Neutrophil (primary cell): ENCODE measurements around the gene SMARCA4.
"Not testable (repeated sequence)": the region's sequence is repeated elsewhere in the genome, so short reads cannot be mapped to it uniquely, and the experiment has no call there.

ENCODE experiments used
- H3K27ac ChIP-seq: fragments of 200-600 bp; sonication (generic); 2 replicates; pipeline ENCODE4 v1.5.1; 2016; ENCODE audit warnings: mild to moderate bottlenecking, moderate library complexity
- H3K27me3 ChIP-seq: fragments of 200-600 bp; sonication (generic); 2 replicates; pipeline ENCODE4 v1.6.0; 2016; ENCODE audit warnings: mild to moderate bottlenecking
- H3K36me3 ChIP-seq: fragments of 200-600 bp; sonication (generic); 2 replicates; pipeline ENCODE4 v1.5.1; 2017
- H3K4me1 ChIP-seq, 2 experiments: fragments of 200-600 bp in 1 of 2; sonication (generic) in 1 of 2; 1 replicate in 1 of 2; 2 replicates in 1 of 2; pipeline versions ENCODE4 v1.5.1 to v1.6.1; 2013 to 2016; ENCODE audit warnings: low read depth in 1 of 2, low read length in 1 of 2, mild to moderate bottlenecking in 1 of 2, moderate library complexity in 1 of 2; ENCODE audit not compliant: control insufficient read depth in 1 of 2, insufficient read depth in 1 of 2
- H3K4me3 ChIP-seq, 2 experiments: fragments of 200-600 bp in 1 of 2; sonication (generic) in 1 of 2; 1 replicate in 1 of 2; 2 replicates in 1 of 2; pipeline ENCODE4 v1.5.1; 2013 to 2016; ENCODE audit warnings: low read depth in 1 of 2, low read length in 1 of 2, mild to moderate bottlenecking in 1 of 2, moderate library complexity in 1 of 2
- H3K9me3 ChIP-seq: fragments of 200-600 bp; sonication (generic); 2 replicates; pipeline ENCODE4 v1.5.1; 2016
- TF ChIP-seq, protein P1 (sequence below): fragments of 200-600 bp; sonication (generic); IDR thresholded peaks from 2 replicates; pipeline ENCODE4 v1.5.1; 2016; ENCODE audit warnings: antibody characterized with exemption

Gene SMARCA4

DNA sequence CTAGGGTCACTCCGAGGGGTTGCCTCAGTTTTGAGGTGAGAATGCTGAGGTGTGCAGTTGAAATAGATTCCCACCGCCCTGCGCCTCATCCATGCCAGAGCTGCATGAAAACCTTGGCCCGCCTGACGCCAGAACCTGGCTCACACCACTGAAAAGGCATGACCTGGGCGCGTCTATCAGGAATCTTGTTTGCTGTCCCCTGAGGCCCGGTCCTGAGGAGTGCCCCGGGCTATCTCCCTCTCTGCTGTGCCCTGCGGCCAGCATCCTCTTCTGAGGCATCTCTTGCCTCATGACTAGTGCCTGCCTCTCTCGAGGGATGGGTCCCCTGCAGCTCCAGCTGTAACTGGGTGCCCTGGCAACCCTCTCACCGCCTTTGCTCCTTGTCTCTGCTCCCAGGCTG lies 28.1 kb downstream of the SMARCA4 start:
- H3K27me3 ChIP-seq: no peaks in the 10 kb centered on the region
- H3K4me1 ChIP-seq: no peaks in the 10 kb centered on the region
- no peaks in the 10 kb centered on the region for H3K9me3 ChIP-seq
- TF ChIP-seq, protein P1, sequence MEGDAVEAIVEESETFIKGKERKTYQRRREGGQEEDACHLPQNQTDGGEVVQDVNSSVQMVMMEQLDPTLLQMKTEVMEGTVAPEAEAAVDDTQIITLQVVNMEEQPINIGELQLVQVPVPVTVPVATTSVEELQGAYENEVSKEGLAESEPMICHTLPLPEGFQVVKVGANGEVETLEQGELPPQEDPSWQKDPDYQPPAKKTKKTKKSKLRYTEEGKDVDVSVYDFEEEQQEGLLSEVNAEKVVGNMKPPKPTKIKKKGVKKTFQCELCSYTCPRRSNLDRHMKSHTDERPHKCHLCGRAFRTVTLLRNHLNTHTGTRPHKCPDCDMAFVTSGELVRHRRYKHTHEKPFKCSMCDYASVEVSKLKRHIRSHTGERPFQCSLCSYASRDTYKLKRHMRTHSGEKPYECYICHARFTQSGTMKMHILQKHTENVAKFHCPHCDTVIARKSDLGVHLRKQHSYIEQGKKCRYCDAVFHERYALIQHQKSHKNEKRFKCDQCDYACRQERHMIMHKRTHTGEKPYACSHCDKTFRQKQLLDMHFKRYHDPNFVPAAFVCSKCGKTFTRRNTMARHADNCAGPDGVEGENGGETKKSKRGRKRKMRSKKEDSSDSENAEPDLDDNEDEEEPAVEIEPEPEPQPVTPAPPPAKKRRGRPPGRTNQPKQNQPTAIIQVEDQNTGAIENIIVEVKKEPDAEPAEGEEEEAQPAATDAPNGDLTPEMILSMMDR: no peak
- no peak overlapping the region for H3K4me3 ChIP-seq
- H3K27ac ChIP-seq: no peak overlapping the region
- H3K36me3 ChIP-seq: peaks cover 85% of the 10 kb centered on the region

DNA sequence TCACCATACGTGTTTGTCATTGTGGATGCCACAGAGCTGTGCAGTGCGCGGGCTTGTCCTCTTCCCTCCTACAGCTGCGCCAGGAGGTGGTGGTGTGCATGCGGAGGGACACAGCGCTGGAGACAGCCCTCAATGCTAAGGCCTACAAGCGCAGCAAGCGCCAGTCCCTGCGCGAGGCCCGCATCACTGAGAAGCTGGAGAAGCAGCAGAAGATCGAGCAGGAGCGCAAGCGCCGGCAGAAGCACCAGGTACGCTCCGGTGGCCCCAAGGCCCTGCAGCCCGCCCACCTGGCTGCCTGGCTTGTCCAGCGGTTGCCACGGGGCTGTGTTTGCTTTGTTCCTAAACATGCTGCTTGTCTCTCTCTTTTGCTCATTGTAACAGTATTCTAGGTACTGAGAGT lies 30.2 kb downstream of the SMARCA4 start:
- Histone ChIP-seq H3K27ac (no peak overlapping the region), H3K4me1 (no peaks in the 10 kb centered on the region), H3K4me3 (no peak overlapping the region), H3K9me3 (no peaks in the 10 kb centered on the region), H3K27me3 (no peaks in the 10 kb centered on the region), H3K36me3 (peaks cover 80% of the 10 kb centered on the region)
- TF ChIP-seq, protein P1: no peak

DNA sequence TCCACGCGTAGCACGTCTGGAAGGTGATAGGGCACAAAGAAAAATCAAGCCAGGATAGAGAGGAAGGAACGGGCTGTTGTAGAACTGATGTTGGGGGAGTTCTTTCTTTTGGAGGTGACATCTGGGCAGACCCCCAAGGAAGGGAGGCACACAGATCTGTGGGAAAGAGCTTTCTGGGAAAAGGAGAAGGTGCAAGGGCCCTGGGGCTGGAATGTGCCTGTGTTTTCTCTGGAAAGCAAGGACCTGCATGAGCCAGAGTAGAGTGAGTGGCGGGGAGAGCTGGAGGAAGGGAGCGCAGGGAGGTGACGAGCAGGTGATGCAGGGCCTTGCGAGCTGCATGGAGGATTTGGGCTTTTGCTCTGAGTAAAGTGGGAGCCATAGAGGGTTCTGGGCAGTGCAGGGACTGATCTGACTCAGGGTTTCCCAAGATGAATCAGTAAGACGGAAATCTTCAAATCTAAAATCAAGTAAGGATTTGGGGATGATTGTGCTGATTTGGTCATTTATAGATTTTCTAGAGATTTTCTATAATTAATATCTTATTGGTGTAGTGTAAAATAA lies 30.8 kb downstream of the SMARCA4 start:
- Histone ChIP-seq H3K27me3 (no peaks in the 10 kb centered on the region), H3K27ac (no peak overlapping the region), H3K9me3 (no peaks in the 10 kb centered on the region), H3K36me3 (peaks cover 80% of the 10 kb centered on the region), H3K4me3 (no peak overlapping the region), H3K4me1 (no peaks in the 10 kb centered on the region)
- TF ChIP-seq, protein P1: no peak

DNA sequence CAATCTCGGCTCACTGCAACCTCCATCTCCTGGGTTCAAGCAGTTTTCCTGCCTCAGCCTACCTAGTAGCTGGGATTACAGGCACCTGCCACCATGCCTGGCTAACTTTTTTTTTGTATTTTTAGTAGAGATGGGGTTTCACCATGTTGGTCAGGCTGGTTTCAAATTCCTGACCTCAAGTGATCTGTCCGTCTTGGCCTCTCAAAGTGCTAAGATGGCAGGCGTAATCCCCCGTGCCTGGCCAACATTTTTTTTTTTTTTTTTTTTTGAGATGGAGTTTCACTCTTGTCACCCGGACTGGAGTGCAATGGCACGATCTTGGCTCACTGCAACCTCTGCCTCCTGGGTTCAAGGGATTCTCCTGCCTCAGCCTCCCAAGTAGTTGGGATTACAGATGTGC lies 31.3 kb downstream of the SMARCA4 start:
- H3K27ac ChIP-seq, H3K9me3 ChIP-seq, H3K4me3 ChIP-seq, H3K4me1 ChIP-seq, H3K27me3 ChIP-seq: not testable (repeated sequence)
- H3K36me3 ChIP-seq: peaks cover 78% of the 10 kb centered on the region

DNA sequence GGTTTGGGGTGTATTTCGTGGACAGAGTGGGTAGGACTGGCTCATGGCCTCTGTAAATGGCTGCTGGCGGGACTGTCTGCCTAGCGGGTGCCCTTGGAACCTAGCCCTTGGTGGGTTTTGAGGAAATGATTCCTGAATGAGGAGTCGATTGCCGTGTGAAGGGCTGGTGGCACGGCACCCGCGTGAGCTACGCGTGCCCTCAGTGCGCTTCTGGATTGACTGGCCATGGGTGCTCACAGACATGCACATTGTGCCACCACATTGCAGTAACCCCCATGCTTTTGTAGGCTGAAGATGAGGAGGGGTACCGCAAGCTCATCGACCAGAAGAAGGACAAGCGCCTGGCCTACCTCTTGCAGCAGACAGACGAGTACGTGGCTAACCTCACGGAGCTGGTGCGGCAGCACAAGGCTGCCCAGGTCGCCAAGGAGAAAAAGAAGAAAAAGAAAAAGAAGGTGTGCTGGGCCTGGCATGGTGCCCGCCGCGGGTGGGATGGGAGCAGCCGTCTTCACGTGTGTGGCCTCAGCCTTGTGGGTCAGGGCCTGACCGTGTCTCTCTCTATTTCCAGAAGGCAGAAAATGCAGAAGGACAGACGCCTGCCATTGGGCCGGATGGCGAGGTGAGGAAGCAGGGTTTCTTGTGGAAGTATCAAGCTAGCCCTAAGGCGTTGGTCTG lies 35.2 kb downstream of the SMARCA4 start:
- Histone ChIP-seq H3K9me3 (no peaks in the 10 kb centered on the region), H3K36me3 (peaks cover 54% of the 10 kb centered on the region), H3K4me1 (no peaks in the 10 kb centered on the region), H3K27me3 (no peaks in the 10 kb centered on the region), H3K27ac (no peak overlapping the region), H3K4me3 (no peak overlapping the region)
- TF ChIP-seq, protein P1: no peak

DNA sequence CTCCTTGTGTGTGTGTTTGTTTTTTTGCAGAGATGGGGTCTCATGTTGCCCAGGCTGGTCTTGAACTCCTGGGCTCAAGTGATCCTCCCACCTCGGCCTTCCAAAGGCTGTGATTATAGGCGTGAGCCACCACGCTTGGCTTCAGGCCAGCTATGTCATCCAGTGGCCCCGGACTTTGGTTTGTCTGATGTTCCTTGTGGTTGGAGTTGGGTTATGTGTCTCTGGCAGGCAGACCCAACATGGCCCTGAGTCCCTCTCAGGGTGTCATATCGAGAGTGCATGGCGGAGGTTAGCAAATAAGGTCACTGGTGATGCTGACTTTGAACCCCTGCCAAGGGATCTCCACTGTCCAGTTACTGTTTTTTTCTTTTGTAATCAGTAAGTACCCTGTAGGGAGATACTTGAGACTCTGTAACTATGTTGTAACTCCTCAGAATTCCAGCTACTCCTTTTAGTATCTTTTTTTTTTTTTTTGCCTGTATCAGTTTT lies 37.3 kb downstream of the SMARCA4 start:
- Histone ChIP-seq H3K27me3 (no peaks in the 10 kb centered on the region), H3K4me1 (peaks cover 7 to 9% of the 10 kb centered on the region in 2 experiments), H3K4me3 (no peak overlapping the region), H3K9me3 (no peaks in the 10 kb centered on the region), H3K27ac (no peak overlapping the region), H3K36me3 (peaks cover 44% of the 10 kb centered on the region)
- TF ChIP-seq, protein P1: no peak
